Gastroesophageal sphincter (tissue), 3 donors: ENCODE data around the gene TMEM145.

Source experiments
- POLR2AphosphoS5 ChIP-seq: sonication (generic); formaldehyde crosslinking; IDR thresholded peaks from one replicate; pipeline ENCODE4 v1.6.1; 2017; ENCODE audit warnings: antibody characterized with exemption
- TF ChIP-seq, protein P1 (sequence below), 4 experiments: fragments of 200-600 bp in 2 of 4; fragments of 450-650 bp in 2 of 4; sonication (generic) in 1 of 4; IDR thresholded peaks; one replicate each; pipeline ENCODE4 v1.5.1; 2017 to 2019; ENCODE audit warnings: antibody characterized with exemption in 4 of 4, mild to moderate bottlenecking in 2 of 4, moderate library complexity in 2 of 4

DNA sequence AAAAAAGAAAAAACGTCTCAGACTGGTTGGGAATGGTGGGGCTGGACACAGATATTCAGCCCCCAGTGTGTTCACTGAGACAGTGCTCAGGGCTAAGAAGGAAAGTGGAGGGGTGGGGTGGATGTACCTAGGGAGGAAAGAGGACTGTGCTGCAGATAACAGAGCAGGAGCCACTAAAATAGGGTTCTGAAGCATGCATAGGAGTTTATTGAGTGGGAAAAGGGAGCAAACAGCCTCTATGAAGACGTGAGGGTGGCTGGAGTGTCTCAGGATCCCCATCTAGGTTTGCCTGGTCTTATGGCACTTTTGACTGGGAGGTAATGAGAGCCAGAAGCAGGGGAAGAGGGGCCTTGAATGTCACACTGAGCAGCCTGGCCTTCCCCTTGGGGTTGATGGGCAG lies 15.7 kb downstream of the TMEM145 start:
- TF ChIP-seq POLR2AphosphoS5 = no peak
- TF ChIP-seq, protein P1, sequence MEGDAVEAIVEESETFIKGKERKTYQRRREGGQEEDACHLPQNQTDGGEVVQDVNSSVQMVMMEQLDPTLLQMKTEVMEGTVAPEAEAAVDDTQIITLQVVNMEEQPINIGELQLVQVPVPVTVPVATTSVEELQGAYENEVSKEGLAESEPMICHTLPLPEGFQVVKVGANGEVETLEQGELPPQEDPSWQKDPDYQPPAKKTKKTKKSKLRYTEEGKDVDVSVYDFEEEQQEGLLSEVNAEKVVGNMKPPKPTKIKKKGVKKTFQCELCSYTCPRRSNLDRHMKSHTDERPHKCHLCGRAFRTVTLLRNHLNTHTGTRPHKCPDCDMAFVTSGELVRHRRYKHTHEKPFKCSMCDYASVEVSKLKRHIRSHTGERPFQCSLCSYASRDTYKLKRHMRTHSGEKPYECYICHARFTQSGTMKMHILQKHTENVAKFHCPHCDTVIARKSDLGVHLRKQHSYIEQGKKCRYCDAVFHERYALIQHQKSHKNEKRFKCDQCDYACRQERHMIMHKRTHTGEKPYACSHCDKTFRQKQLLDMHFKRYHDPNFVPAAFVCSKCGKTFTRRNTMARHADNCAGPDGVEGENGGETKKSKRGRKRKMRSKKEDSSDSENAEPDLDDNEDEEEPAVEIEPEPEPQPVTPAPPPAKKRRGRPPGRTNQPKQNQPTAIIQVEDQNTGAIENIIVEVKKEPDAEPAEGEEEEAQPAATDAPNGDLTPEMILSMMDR (IDR thresholded peaks at IDR 0.05) = no peak
